GM18498 (cell line): ENCODE data around the gene PXN.

ENCODE experiments used
- ATAC-seq: cut with Tn5 transposase; IDR thresholded peaks from one replicate; pipeline ENCODE4 v1.9.1; 2021; ENCODE audit warnings: mild to moderate bottlenecking, moderate library complexity; ENCODE audit not compliant: unreplicated experiment

Gene PXN

DNA sequence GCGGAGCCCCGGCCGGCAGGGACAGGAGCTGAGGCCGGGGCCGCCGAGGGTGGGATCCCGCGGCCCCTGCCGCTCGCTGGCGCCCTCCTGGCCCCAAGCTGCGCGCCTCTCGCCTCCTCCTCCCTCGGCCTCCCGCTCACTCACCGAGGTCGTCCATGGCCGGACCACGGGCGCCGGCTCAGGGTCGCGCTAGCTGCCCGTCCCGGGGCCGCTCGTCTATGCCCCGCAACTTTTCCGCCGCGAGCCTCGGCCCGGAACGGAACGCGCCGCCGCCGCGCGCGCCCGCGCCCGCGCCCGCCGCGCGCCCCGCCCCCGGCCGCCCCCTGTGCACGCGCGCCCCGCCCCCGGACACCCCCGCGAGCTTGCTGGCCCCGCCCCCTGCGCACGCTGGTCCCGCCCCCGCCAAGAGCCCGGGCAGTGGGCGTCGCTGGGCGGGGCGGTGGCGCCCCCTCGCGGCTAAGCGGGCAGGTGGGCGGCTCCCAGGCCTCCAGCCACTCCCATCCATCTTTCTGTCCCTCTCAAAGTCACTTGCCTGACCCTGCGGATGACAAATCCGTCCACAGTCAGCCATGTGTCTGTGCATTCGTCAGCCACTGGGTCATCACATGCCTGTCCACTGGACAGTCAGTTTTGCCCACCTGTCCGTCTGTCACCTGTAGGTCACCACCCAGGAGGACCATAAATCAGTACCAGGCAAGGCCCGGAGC lies at the start of gene PXN:
PXN (minus strand) TSS at position 258 of the 707 bp plus-strand sequence; CDS start at position 157, 101 bp downstream.
- peak; percentile 87 for ATAC-seq

DNA sequence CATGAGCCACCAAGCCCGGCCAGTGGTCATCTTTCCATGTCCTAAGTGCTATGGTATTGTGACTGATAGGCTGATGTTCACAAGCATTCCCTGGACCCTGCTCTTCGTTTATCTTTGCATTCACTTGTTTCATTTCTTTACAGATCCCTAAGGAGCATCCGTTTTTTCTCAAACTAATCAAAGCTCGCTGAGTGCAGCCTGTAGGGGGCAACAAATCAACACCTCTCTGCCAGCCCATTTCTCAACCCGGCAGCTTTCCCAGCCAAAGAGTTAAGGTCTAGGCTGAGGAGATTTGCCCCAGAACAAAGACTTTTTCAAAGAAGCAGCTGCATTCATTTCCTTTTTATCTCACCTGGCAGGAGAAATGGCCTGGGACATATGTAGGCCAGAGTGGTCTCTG lies 48.7 kb upstream of the PXN start:
- ATAC-seq: no peak

DNA sequence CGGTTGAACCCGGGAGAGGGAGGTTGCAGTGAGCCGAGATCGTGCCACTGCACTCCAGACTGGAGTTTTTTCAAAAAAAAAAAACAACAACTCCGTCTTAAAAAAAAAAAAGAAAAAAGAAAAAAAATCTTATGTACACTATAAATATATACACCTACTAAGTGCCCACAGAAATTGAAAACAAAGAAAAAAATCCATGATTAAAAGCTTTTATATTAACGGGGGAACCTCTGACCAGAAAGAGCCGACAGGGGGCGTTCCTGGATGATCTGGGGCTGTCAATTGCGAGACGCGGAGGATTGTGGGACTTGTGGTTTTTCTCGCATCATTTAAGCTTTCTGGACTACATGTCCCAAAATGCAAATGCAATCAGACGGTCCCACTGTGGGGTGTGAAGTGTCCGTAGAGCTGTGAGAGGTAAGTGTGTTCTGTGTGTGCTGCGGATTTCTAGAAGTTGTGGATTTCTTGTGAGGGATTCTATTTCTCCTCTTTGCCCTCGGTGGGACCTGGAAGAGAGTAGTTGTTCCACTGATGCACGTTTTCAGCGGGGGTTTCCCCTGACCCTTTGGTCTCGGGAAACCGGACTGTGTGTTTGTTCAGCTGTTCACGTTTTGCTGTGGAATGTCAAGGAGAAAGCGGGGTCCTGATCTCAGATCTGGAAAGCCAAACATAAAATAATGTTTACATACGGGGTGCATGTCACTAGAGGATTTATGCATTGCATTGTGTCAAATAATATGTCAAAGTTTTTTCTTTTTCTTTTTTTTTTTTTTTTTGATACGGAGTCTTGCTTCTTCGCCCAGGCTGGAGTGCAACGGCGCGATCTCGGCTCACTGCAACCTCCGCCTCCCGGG lies 36.7 kb upstream of the PXN start, which contains the start of gene SIRT4:
SIRT4 (plus strand) TSS at position 360 of the 854 bp plus-strand sequence. CDS start 1,241 bp downstream, outside the sequence.
- ATAC-seq: peak; percentile 97

DNA sequence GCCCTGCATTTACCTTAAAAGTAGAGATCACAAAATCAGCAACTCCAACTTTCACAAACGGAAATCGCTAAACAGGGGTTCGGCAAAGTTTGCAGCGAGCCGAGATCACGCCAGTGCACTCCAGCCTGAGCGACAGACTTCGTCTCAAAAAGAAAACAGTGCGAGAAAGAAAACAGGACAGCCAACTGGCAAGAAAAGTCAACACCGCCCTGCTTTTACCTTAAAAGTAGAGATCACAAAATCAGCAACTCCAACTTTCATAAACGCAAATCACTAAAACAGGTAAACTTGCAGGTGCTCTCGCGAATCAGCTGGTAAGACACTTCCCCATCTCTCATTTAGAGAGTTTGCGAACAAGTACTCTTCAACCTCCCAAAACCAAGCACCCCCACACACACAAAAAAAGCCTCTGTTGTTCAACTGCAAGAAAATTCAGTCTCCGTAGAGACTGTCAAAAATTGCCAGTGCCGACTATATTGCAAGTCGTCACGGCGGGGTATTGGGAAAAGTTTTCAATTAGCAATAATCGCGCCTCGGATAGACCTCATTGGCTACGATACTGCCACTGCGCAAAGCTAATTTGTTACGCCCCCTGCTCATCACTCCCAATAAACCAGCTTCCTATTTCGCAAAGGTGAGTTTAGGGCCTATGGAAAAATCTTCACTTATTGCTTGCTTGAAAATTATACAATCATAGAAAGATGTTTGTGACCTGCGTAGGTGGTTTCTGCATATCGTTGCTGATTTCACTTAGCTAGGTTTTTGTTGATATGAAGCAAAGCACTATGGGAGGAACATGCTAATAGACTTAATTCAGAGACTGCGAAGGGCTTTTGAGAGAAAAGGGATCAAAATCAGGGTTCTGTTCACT lies 27.4 kb upstream of the PXN start, which contains the start of gene RNU4-1:
RNU4-1 (minus strand) TSS at position 577 of the 871 bp plus-strand sequence.
- ATAC-seq: peak; percentile 55

DNA sequence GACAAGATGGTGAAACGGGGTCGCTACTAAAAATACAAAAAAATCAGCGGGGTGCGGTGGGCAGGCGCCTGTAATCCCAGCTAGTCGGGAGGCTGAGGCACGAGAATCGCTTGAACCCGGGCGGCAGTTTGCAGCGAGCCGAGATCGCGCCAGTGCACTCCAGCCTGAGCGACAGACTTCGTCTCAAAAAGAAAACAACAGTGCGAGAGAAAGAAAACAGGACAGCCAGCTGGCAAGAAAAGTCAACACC lies 26.8 kb upstream of the PXN start:
- peak; percentile 13 for ATAC-seq

DNA sequence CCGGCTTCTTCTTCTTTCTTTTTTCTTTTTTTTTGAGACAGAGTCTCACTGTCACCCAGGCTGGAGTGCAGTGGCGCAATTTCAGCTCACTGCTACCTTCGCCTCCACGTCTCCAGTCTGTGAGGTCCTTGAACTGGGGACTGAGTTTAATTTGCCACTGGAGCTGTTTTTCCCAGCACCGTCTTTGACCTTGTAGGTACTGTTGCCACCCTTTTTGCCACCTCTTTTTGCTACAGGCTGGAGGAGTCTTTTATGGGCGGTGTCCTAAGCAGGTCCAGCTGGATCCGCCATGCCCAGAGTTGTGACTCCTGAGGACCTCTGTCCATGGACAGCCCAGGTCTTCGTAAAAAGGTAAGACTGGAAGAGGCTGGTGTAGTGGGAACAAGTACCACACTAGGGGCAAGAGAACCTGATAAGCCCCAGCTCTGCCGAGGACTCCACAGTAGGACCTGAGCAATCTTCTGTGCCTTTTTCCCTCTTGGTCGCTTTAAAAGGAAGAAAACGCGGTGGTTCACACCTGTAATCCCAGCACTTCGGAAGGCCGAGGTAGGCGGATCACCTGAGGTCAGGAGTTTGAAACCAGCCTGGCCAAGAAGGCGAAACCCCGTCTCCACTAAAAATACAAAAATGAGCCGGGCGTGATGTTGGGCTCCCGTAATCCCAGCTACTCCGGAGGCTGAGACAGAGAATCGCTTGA lies 25.2 kb upstream of the PXN start:
- no peak for ATAC-seq

GRCh38 chr12:120287491-120287890 lies 22.0 kb upstream of the PXN start:
- ATAC-seq: no peak

DNA sequence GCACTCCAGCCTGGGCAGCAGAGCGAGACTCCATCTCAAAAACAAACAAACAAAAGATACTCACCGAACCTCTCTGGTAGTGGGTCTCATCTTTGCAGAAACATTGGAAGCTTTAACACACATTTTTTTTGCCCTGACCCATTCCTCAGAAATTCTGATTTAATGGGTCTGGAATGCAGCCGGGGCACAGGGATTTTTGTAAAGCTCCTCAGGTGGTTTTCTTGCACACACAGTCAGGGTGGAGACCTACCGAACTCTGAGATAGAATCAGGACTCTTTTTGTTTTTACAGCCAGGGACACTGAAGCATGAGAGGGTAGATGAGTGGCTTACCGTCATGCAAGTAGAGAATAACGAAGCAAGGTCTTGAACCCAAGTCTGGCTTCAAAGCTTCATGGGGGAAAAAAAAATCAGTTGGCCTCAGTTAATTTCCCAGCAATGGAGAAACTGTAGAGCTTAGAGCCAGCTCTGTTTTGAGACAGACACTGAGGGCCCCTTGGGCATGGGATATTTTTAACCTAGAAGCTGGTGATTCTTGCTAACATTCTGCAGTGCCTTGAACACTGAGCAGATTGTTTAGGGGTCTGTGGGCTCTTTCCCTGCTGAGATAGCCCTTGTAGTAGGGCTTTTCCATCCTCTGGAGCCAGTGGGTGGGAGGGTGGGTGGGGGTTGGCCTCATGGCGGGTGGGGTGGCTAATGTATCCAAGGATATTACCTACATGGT lies 21.4 kb upstream of the PXN start:
- ATAC-seq: no peak

GRCh38 chr12:120284381-120284780 lies 18.9 kb upstream of the PXN start:
- ATAC-seq: no peak

DNA sequence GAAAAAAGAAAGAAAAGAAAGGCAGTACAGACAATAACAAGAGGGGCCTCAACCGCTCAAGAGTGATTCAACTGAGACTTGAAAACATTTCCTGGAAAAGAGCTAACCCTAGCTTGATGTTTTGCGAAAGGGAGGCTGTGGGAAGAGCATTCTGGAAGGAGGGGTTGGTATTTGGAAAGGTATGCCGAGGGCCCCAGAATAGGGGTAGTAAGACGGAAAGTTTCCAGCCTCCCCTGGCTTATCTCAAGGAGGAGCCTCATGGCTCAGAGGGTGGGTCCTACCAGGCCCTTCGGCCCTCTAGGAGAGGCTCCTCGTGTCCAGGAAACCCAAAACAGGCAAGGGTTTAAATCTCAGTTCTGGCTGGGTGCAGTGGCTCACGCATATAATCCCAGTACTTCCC lies 17.8 kb upstream of the PXN start:
- no peak for ATAC-seq

DNA sequence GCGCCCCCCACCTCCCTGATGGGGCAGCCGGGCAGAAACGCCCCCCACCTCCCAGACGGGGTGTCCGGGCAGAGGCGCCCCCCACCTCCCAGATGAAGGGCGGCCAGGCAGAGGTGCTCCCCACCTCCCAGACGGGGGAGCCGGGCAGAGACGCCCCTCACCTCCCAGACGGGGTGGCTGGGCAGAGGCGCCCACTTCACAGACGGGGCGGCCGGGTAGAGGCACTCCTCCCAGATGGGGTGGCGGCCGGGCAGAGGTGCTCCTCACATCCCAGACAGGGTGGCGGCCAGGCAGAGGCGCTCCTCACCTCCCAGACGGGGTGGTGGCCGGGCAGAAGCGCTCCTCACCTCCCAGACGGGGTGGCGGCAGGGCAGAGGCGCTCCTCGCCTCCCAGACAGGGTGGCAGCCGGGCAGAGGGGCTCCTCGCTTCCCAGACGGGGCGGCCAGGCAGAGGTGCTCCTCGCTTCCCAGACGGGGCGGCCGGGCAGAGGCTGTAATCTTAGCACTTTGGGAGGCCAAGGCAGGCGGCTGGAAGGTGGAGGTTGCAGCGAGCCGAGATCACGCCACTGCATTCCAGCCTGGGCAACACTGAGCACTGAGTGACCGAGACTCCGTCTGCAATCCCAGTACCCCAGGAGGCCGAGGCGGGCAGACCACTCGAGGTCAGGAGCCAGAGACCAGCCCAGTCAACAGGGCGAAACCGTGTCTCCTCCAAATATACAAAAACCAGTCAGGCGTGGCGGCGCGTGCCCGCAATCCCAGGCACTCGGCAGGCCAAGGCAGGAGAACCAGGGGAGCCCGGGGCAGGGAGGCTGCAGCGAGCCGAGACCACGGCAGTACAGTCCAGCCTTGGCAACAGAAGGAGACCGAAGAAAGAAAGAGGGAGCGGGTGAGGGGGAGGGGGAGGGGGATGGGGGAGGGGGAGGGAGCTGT lies 12.9 kb upstream of the PXN start:
- ATAC-seq: no peak

DNA sequence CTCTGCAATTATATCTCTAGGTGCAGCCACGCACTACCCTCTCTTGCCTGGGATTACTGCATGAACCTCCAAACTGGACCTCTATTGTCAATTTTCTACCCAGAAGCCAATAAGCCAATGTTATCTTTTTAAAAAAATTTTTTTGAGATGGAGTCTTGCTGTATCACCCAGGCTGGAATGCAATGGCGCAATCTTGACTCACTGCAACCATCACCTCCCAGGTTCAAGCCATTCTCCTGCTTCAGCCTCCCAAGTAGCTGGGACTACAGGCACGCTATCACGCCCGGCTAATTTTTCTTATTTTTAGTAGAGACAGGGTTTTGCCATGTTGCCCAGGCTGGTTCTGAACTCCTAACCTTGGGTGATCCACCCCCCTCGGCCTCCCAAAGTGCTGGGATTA lies 11.2 kb upstream of the PXN start:
- ATAC-seq: no peak

DNA sequence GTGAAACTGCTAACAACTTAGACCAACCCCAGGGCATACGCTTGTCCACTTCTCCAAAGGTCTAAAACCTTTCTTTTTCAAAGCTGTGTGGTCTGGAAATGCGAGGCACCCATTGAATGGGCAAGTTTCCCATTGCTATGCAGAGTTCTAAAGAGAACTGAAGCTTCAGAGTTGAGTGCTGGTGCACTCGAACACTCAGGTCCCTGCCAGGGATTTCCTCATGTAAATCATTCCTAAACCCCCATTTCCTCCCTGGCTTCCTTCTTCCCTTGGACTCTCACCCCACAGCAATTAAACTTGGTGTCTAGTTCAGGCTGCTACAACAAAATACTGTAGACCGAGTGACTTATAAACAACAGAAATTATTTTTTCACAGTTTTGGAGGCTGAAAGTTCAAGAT lies 2.2 kb upstream of the PXN start:
- ATAC-seq: no peak

DNA sequence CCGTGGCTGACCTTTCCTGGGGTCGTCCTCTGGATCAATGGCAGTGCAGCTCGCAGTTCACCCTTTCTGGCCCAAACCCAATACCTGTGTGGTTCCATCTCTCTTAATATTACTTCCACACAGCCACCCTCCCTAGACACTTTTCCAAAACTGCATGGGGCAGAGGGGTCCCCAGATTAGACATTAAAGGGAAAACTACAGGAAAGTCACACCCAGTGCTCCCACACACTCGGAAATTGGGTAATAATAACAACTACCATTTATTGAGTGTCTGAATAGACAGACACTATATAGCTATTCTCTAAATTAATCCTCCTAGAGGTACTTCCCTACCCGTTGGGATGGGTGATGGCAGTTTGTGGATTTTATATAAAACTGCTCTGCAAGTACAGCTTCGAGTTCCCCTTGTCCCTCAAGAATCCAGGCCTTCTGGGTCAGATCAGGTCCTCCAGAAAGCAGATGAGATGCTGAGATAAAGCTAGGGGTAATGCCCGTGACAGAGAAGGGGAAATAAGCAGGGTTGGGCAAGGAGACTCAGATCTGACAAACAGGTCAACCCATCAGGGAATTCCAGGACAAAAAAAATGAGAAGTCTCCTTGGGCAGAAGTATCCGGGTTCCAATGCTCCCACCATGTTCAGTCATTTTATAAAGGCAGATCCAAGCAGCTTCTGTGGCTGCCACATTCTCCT lies 795 bp upstream of the PXN start:
- no peak for ATAC-seq

- ATAC-seq: no peak
These were observed 542 bp downstream of the PXN start for GRCh38 chr12:120264904-120265472.

DNA sequence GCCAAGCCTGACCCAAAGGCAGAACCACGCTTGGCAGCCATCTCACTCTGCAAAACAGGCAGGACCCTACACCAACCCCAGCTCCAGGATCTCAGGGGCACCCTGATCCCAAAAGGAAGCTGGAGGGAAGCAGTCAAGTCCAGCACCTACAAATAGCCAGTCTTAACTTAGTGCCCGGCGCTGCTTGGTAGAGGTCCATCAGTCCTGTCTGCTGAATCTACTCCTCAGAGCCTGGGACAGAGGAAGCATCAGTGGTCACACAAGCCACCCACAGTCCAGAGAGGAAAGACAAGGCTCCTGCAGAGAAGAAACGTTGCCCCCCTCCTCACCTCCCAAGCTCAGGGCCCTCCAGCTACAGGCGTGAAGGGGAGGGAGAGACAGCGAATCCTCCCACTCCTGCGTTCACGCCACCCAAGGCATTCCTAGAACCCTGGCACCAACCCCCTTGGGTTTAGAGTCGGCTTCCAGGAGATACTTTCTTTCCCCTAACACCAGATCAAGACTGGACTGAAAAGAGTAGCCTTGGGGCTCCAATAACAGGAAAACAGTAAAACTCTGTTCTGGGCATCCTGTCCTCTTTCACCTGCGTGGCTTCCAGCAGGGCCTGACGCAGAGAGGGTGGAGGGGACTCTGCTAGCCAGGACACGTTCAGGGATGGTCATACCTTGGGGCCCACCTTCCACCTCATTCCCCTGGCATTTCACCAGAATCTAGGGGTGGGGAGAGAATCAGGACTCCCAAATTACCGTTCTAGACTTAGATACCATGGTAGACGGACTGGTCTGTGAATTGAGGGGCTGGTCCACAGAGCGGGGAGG lies 1.2 kb downstream of the PXN start:
- ATAC-seq: no peak

GRCh38 chr12:120263748-120264085 lies 1.8 kb downstream of the PXN start:
- ATAC-seq: no peak
